ENCODE results near the gene USH2A.

DNA sequence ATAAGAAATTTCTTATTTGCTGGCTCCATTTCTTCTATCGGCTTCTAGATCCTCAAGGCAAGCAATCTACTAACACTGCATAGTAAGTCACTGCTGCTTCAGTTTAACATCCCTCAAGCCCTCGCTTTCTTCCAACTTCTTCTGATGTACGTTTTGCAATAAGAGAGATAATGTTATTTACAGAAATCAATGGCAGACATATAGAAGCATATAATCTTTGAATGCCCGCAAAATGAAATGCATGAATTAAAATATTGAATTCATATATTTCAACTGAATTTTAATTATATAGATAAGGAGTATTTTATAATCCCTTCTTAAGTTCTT lies 712.4 kb downstream of the USH2A start:
- TF ChIP-seq, protein P1, sequence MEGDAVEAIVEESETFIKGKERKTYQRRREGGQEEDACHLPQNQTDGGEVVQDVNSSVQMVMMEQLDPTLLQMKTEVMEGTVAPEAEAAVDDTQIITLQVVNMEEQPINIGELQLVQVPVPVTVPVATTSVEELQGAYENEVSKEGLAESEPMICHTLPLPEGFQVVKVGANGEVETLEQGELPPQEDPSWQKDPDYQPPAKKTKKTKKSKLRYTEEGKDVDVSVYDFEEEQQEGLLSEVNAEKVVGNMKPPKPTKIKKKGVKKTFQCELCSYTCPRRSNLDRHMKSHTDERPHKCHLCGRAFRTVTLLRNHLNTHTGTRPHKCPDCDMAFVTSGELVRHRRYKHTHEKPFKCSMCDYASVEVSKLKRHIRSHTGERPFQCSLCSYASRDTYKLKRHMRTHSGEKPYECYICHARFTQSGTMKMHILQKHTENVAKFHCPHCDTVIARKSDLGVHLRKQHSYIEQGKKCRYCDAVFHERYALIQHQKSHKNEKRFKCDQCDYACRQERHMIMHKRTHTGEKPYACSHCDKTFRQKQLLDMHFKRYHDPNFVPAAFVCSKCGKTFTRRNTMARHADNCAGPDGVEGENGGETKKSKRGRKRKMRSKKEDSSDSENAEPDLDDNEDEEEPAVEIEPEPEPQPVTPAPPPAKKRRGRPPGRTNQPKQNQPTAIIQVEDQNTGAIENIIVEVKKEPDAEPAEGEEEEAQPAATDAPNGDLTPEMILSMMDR (IDR thresholded peaks at IDR 0.05) = no peak
- TF ChIP-seq MXI1 (IDR thresholded peaks at IDR 0.05; ENCODE audit: low read depth, low read length) (no peak), POLR2AphosphoS5 (IDR thresholded peaks at IDR 0.05; ENCODE audit: low read depth, low read length) (no peak), EZH2phosphoT487 (IDR thresholded peaks at IDR 0.05; ENCODE audit: borderline replicate concordance, low read depth) (no peak), EP300 (IDR thresholded peaks at IDR 0.05; ENCODE audit: borderline replicate concordance in 1 of 2, low read depth in 1 of 2, low read length in 1 of 2) (no peak), TCF12 (IDR thresholded peaks at IDR 0.05) (no peak), GABPA (IDR thresholded peaks at IDR 0.05; ENCODE audit: low read depth) (no peak), TAF1 (IDR thresholded peaks at IDR 0.05; ENCODE audit: borderline replicate concordance, low read depth, low read length) (no peak), GATA2 (CRISPR knock-in tag; IDR thresholded peaks at IDR 0.05) (no peak), FOXM1 (IDR thresholded peaks at IDR 0.05; ENCODE audit: low read depth) (no peak), RFX5 (IDR thresholded peaks at IDR 0.05; ENCODE audit: low read length) (no peak), JUND (IDR thresholded peaks at IDR 0.05) (no peak), ZBTB33 (IDR thresholded peaks at IDR 0.05; ENCODE audit: borderline replicate concordance, low read depth) (no peak)
